ENCODE measurements around the gene SUMF1. TPM values are rescaled to one million over a fixed set of nuclear protein-coding genes. Genes with fewer than 3 reads are reported as not detected.
"Not testable (repeated sequence)": the region's sequence is repeated elsewhere in the genome, so short reads cannot be mapped to it uniquely, and the experiment has no call there.

SUMF1 gene
- total RNA-seq, 2 experiments from 2014 or later, result 7.4 to 8.7 TPM

DNA sequence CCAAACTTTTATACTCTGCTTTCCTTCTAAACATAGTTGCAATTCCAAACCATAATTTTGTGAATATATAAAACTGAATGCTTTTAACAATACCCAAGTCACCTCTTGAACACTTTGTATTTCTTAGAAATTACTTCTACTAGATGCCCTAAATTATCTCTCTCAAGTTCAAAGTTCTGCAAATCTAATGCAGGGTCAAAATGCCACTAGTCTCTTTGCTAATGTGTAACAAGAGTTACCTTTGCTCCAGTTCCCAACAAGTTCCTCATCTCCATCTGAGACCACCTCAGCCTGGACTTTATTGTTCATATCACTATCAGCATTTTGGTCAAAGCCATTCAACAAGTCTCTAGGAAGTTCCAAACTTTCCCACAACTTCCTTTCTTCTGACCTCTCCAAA, 137.3 kb downstream of the SUMF1 start:
- DNase-seq; ATAC-seq; H3K36me3 Mint-ChIP-seq (ENCODE audit: low read depth); H3K4me1 Mint-ChIP-seq (ENCODE audit: low read depth); POLR2A ChIA-PET; H3K27ac Mint-ChIP-seq; H3K27me3 Mint-ChIP-seq (ENCODE audit: low read depth); CTCF ChIA-PET; H3K4me3 Mint-ChIP-seq: not testable (repeated sequence)
- peaks cover 20% of the 10 kb centered on the region for H3K9me3 Mint-ChIP-seq (ENCODE audit: insufficient read depth)

DNA sequence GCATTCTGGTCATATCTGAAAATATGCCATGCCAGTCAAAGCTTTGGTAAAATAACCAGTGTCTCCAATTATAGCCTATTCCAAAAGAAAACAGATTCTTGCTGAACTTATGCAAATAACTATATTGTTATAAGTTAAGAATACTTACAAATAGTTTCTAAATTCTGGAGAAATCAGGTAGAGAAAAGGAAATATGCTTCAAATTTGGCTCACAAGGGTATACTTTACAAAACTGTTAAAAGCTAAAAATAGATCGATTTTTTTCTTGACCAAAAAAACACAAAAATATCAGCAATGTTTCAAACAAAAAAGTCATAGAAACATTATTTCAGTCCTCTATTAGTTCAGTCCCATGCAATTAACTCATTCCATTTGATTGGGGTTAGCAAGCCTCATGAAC, 140.2 kb downstream of the SUMF1 start:
- H3K4me3 Mint-ChIP-seq, result no peak overlapping the region
- DNase-seq (no peak), ATAC-seq (no peak)
- H3K36me3 Mint-ChIP-seq (ENCODE audit: low read depth), result peaks cover 4% of the 10 kb centered on the region
- no peaks in the 10 kb centered on the region for H3K27me3 Mint-ChIP-seq (ENCODE audit: low read depth)
- CTCF ChIA-PET, result interaction anchor here (1.1 kb wide), 2 partner anchors 12 to 307 kb away, joined by 3 to 4 read pairs; no protein-coding TSS in a partner anchor
- H3K27ac Mint-ChIP-seq, result no peak overlapping the region
- POLR2A ChIA-PET, result no interaction called here
- no peaks in the 10 kb centered on the region for H3K4me1 Mint-ChIP-seq (ENCODE audit: low read depth)
- peaks cover 20% of the 10 kb centered on the region for H3K9me3 Mint-ChIP-seq (ENCODE audit: insufficient read depth)

DNA sequence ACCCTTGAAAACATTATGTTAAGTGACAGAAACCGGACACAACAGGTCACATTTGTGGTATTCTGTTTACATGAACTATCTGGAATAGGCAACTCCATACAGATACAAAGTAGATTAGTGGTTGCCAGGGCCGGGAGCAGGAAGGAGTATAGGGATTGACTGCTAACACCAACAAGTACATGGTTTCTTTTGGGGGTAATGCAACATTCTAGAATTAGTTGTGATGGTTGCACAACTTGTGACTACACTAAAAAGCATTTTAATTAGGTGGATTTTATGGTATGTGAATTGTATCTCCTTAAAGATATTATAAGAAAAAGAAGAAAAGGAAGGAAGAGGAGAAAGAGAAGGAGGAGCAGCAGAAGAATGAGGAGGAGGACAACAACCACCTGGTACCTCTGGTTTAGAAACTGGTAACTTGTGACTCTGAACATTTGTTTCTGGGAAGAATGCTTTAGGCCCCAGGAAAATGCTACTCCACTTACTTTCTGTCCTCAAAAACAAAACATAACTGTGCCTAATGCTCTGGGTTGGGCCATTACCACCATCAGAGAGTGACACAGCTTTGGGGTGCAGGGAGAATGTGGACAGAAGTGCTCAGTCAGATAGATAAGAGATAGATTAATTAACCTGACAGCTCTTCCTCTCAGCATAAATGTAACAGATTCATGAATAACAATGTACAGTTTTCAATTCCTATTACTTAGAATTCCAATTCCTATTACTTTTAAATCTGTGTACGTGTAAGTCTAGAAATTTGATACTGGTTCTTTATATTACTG, 143.6 kb downstream of the SUMF1 start:
- CTCF ChIA-PET, result no interaction called here
- ATAC-seq (no peak), DNase-seq (no peak)
- peaks cover 4% of the 10 kb centered on the region for H3K36me3 Mint-ChIP-seq (ENCODE audit: low read depth)
- H3K27me3 Mint-ChIP-seq (ENCODE audit: low read depth), result no peaks in the 10 kb centered on the region
- POLR2A ChIA-PET, result no interaction called here
- H3K27ac Mint-ChIP-seq, result no peak overlapping the region
- no peak overlapping the region for H3K4me3 Mint-ChIP-seq
- H3K4me1 Mint-ChIP-seq (ENCODE audit: low read depth), result no peaks in the 10 kb centered on the region
- H3K9me3 Mint-ChIP-seq (ENCODE audit: insufficient read depth), result peaks cover 10% of the 10 kb centered on the region

DNA sequence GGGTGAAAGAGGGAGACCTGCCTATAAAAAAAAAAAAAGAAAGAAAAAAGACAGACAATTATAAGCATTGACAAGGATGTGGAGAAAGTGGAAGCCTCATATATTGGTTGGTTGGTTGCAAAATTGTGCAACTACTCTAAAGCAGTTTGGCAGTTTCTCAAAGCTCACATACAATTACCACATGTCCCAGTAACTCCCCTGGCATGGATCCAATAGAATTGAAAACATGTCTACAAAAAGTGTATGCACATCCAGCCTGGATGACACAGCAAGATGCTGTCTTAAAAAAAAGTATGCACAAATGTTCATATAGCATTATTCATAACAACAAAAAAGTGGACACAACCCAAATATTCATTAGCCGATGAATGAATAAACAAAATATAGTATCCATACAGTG, 144.4 kb downstream of the SUMF1 start:
- Mint-ChIP-seq H3K4me1 (ENCODE audit: low read depth) (no peaks in the 10 kb centered on the region), H3K27me3 (ENCODE audit: low read depth) (no peaks in the 10 kb centered on the region), H3K27ac (no peak overlapping the region), H3K4me3 (no peak overlapping the region), H3K9me3 (ENCODE audit: insufficient read depth) (peaks cover 10% of the 10 kb centered on the region), H3K36me3 (ENCODE audit: low read depth) (peaks cover 4% of the 10 kb centered on the region)
- ATAC-seq (no peak), DNase-seq (no peak)
- ChIA-PET CTCF (no interaction called here), POLR2A (no interaction called here)

DNA sequence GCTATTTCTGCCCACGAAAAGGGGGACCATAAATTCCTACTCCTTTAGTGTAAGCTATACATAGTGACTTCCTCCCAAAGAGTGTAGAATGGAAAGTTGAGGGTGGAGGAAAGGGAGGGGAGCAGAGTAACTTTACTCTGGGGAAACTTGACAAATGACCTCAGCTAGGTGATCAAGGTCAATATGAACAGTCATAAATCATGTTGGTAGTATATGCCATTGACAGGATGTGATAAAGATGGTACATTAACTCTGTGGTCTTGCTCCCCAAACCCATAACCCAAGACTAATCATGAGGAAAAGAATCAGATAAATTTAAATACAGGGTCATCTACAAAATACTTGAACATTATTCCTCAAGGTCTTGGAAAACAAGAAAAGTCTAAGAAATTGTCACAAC, 145.3 kb downstream of the SUMF1 start:
- Mint-ChIP-seq H3K36me3 (ENCODE audit: low read depth) (peaks cover 3% of the 10 kb centered on the region), H3K4me1 (ENCODE audit: low read depth) (no peaks in the 10 kb centered on the region), H3K27me3 (ENCODE audit: low read depth) (no peaks in the 10 kb centered on the region), H3K27ac (no peak overlapping the region), H3K9me3 (ENCODE audit: insufficient read depth) (peaks cover 4% of the 10 kb centered on the region), H3K4me3 (no peak overlapping the region)
- no peak for DNase-seq
- ChIA-PET CTCF (interaction anchor here (0.7 kb wide), 1 partner anchor 29 kb away, joined by 3 read pairs; no protein-coding TSS in a partner anchor), POLR2A (no interaction called here)
- no peak for ATAC-seq

DNA sequence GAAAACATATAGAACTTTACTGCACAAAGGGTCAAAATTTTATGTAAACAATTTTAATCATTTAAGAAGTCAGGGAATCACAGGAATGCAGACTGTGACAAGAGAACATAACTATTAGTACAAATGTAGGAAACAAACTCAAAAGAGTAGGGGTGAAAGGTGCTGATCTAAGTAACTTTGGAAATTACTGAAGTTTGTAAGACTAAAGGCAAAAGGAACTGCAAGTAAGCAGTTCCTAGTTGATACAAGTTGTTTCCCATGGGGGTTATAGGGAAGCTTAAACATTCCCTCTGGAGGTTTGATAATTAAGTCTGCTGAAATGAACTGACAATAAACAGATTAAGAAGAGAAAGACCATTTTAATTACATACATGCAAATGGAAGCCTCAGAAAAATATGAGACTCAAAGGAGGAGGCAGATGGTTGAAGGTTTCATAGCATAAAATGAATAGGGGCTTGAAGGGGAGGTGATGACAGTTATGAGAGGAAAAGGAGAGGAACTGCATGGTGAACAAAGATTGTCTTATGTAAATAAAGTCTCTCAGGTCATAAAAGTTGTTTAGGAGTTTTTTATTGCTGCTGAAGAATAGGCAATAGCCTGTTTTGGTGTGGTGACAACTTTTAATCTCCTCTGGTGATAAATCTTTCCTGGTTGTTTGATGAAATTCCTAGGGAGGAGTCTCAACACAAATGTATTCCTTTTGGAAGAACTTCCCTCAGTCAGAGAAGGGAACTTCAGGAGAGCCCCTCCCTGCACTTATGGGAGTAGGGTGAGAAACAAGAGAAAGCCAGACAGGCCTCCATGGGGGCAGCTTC, 146.8 kb downstream of the SUMF1 start:
- ATAC-seq (no peak), DNase-seq (no peak)
- no peaks in the 10 kb centered on the region for H3K9me3 Mint-ChIP-seq (ENCODE audit: insufficient read depth)
- H3K27me3 Mint-ChIP-seq (ENCODE audit: low read depth), result no peaks in the 10 kb centered on the region
- H3K4me1 Mint-ChIP-seq (ENCODE audit: low read depth), result no peaks in the 10 kb centered on the region
- POLR2A ChIA-PET, result no interaction called here
- H3K27ac Mint-ChIP-seq, result no peak overlapping the region
- H3K36me3 Mint-ChIP-seq (ENCODE audit: low read depth), result peaks cover 10% of the 10 kb centered on the region
- H3K4me3 Mint-ChIP-seq, result no peak overlapping the region
- CTCF ChIA-PET, result interaction anchor here (1.0 to 2.4 kb wide), 2 partner anchors 10 to 313 kb away, joined by 3 to 5 read pairs; no protein-coding TSS in a partner anchor

DNA sequence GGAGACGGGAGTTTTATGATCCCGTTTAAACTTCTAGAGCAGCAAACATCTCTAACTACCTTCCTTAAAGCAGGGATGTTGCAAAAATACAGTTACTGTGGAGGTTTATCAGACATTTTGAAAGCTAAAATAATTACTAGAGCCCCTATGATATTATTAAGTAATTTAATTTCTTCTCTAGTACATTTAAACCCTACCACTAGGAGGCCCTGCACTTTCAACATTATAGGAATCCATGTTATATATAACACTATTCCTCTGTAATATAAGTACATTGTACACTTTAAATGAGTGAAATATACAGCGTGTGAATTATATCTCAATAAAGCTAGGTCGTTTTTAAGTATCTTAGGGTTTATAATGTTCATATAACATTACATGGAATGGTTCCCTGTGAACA, 152.4 kb downstream of the SUMF1 start:
- no peak for ATAC-seq
- H3K27ac Mint-ChIP-seq, result no peak overlapping the region
- peaks cover 17% of the 10 kb centered on the region for H3K36me3 Mint-ChIP-seq (ENCODE audit: low read depth)
- no peak overlapping the region for H3K4me3 Mint-ChIP-seq
- CTCF ChIA-PET, result interaction anchor here (0.7 to 1.4 kb wide), 6 partner anchors 8 to 319 kb away, joined by 3 to 4 read pairs (median 4); no protein-coding TSS in a partner anchor
- DNase-seq, result no peak
- no peaks in the 10 kb centered on the region for H3K27me3 Mint-ChIP-seq (ENCODE audit: low read depth)
- POLR2A ChIA-PET, result no interaction called here
- no peaks in the 10 kb centered on the region for H3K4me1 Mint-ChIP-seq (ENCODE audit: low read depth)
- H3K9me3 Mint-ChIP-seq (ENCODE audit: insufficient read depth), result no peaks in the 10 kb centered on the region

DNA sequence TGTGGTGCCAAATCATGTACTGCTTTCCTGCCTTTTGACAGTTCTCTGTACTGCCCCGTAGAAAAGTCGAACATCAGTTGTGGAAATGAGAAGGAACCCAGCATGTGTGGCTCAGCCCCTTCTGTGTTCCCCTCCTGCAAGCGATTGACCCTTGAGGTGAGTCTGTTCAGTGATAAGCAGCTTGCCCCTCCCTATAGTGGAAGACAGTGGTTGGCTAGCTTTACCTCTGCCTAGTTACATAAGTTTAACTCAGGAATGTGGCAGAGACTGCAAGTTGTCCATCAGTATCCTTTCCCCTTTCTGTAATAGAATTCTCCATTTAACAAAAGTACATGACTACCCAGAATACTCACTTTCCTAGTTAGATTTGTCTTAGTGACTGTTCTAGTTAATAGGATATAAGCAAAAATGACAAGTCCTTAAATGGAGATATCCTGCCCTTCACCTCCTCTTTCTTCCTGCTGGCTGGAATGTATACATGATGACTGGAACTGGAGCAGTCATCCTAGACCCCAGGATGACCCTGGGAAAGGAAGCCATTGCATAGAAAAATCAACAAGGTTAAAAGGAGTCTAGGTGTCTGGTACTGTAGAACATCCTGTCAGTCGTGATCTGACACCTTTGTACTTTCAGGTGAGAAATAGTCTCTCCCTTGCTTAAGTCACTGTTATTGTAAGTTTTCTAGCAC, 153.3 kb downstream of the SUMF1 start:
- Mint-ChIP-seq H3K36me3 (ENCODE audit: low read depth) (peaks cover 17% of the 10 kb centered on the region), H3K4me1 (ENCODE audit: low read depth) (no peaks in the 10 kb centered on the region), H3K27me3 (ENCODE audit: low read depth) (no peaks in the 10 kb centered on the region), H3K4me3 (no peak overlapping the region), H3K9me3 (ENCODE audit: insufficient read depth) (no peaks in the 10 kb centered on the region), H3K27ac (no peak overlapping the region)
- ATAC-seq (no peak), DNase-seq (no peak)
- POLR2A ChIA-PET, result no interaction called here
- CTCF ChIA-PET, result interaction anchor here (0.9 kb wide), 1 partner anchor 320 kb away, joined by 3 read pairs; no protein-coding TSS in a partner anchor

DNA sequence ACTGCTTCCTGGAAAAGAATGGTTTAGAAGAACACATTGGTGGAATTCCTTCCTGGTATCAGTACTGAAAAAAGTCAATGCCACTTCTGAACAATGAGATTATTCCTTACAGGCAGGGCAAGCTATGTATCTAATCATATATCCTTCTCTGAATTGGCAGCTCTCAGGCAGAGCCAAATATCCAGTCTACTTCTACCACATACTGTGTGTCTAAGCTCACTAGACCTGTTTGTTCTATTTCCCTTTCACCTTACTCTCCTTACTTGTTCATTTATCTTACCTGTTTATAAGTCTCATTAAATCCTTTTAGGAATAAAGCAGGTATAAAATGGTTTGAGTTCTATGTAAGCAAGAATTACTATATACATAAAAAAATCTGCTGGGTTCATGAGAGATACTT, 155.6 kb downstream of the SUMF1 start:
- Mint-ChIP-seq H3K27me3 (ENCODE audit: low read depth) (no peaks in the 10 kb centered on the region), H3K4me1 (ENCODE audit: low read depth) (peaks cover 2% of the 10 kb centered on the region), H3K9me3 (ENCODE audit: insufficient read depth) (no peaks in the 10 kb centered on the region), H3K4me3 (no peak overlapping the region), H3K27ac (no peak overlapping the region), H3K36me3 (ENCODE audit: low read depth) (peaks cover 17% of the 10 kb centered on the region)
- DNase-seq (no peak), ATAC-seq (no peak)
- CTCF ChIA-PET, result interaction anchor here (0.6 to 1.6 kb wide), 4 partner anchors 8 to 322 kb away, joined by 3 read pairs; no protein-coding TSS in a partner anchor
- POLR2A ChIA-PET, result no interaction called here

Other genes starting within 250 kb of the SUMF1 start
- gene SETMAR, start 163.9 kb downstream of the SUMF1 start, total RNA-seq, result 10 to 100 TPM; 10.2 to 10.6 TPM
- gene ITPR1, start 26.1 kb upstream of the SUMF1 start, total RNA-seq, result 10 to 100 TPM; 53.8 to 57.3 TPM

Measured in activated CD8-positive, alpha-beta T cell treated with anti-CD3 and anti-CD28 coated beads, Interleukin-2, amount 10 ng/mL, durations not matched to agents 7 days and 5 days (primary cell).